ENCODE data around the gene SLC4A3.
"Not testable (repeated sequence)": the region's sequence is repeated elsewhere in the genome, so short reads cannot be mapped to it uniquely, and the experiment has no call there.

The SLC4A3 gene

DNA sequence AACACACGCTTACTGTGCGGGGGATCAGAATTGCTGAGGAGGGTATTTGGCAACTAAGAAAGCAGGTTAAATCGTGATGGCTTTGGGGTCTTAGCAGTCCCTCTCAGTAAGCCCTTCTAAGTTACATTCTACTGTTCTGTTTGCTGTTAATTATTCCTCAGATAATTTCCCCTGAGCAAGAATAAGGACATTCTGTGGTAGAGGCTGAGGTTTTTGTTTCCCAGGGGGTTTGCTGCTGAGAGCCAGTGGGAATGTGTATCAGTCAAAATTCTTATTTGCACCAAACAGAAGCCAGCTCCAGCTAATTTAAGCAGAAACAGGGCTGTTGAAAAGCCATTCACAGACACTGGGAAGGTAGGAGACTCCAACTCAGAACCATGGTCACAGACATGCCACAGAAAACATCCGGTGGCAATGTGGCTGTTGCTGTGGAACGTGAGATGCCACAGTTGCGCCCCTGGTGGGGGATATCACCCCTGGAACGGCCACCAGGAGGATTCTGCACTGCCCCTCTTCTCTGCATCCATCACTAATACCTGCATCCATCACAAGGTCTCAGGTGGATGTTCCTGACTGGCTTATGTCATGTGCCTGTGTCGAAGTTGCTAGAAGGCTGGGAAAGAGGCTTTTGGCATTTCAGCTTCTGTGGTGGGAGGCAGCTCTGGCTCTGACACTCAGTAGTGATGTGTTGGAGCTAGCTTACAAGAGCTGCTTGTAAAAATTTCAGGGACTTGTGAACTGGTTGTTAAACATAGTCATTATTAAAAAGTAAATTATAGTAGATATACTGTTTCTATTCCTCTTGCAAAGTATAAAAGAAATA, 23.2 kb downstream of the SLC4A3 start:
- no peak overlapping the region for H3K9ac ChIP-seq (ENCODE audit: low read length)
- no peaks in the 10 kb centered on the region for H3K9me3 ChIP-seq (ENCODE audit: insufficient read depth, low read length)
- H3K27me3 ChIP-seq (ENCODE audit: low read depth, low read length), result peaks cover 12% of the 10 kb centered on the region
- no peaks in the 10 kb centered on the region for H4K20me1 ChIP-seq (ENCODE audit: insufficient read depth, low read length)
- no peak overlapping the region for H3K27ac ChIP-seq (ENCODE audit: low read length)
- no peak overlapping the region for H3K4me2 ChIP-seq (ENCODE audit: low read length)
- TF ChIP-seq EZH2phosphoT487 (IDR thresholded peaks at IDR 0.05; ENCODE audit: low read depth) (no peak), CTCF (IDR thresholded peaks at IDR 0.05; ENCODE audit: low read depth, low read length) (no peak)
- H3K36me3 ChIP-seq (replicated peaks; ENCODE audit: low read depth, low read length), result no peaks in the 10 kb centered on the region
- H3K4me3 ChIP-seq (ENCODE audit: low read length), result no peak overlapping the region
- H3K79me2 ChIP-seq (ENCODE audit: low read length), result no peaks in the 10 kb centered on the region
- no peak overlapping the region for H2AFZ ChIP-seq (ENCODE audit: low read depth, low read length)
- no peaks in the 10 kb centered on the region for H3K4me1 ChIP-seq (ENCODE audit: low read length)

DNA sequence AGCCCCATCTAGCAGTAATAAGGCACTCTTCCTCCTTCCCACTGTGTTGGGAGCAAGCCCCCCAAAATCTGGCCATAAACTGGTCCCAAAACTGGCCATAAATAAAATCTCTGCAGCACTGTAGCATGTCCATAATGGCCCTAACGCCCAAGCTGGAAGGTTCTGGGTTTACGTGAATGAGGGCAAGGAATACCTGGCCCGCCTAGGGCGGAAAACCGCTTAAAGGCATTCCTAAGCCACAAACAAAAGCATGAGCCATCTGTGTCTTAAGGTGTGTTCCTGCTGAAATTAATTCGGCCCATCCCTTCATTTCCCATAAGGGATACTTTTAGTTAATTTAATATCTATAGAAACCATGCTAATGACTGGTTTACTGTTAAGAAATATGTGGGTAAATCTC, 24.2 kb downstream of the SLC4A3 start:
- H2AFZ ChIP-seq (ENCODE audit: low read depth, low read length), result not testable (repeated sequence)

GRCh38 chr2:219656526-219656925, 29.1 kb downstream of the SLC4A3 start:
- no peaks in the 10 kb centered on the region for H3K36me3 ChIP-seq (replicated peaks; ENCODE audit: low read depth, low read length)
- no peak overlapping the region for H3K4me2 ChIP-seq (ENCODE audit: low read length)
- no peak overlapping the region for H3K9ac ChIP-seq (ENCODE audit: low read length)
- H3K4me3 ChIP-seq (ENCODE audit: low read length), result no peak overlapping the region
- peaks cover 4% of the 10 kb centered on the region for H3K27me3 ChIP-seq (ENCODE audit: low read depth, low read length)
- H3K27ac ChIP-seq (ENCODE audit: low read length), result no peak overlapping the region
- TF ChIP-seq CTCF (IDR thresholded peaks at IDR 0.05; ENCODE audit: low read depth, low read length) (no peak), EZH2phosphoT487 (IDR thresholded peaks at IDR 0.05; ENCODE audit: low read depth) (no peak)
- H2AFZ ChIP-seq (ENCODE audit: low read depth, low read length), result no peak overlapping the region
- H3K79me2 ChIP-seq (ENCODE audit: low read length), result no peaks in the 10 kb centered on the region
- H3K4me1 ChIP-seq (ENCODE audit: low read length), result peaks cover 7% of the 10 kb centered on the region
- no peaks in the 10 kb centered on the region for H4K20me1 ChIP-seq (ENCODE audit: insufficient read depth, low read length)
- no peaks in the 10 kb centered on the region for H3K9me3 ChIP-seq (ENCODE audit: insufficient read depth, low read length)

More for the DNA sequence above, 24.2 kb downstream of the SLC4A3 start:
- H3K36me3 ChIP-seq (replicated peaks; ENCODE audit: low read depth, low read length); H3K9ac ChIP-seq (ENCODE audit: low read length); H3K27ac ChIP-seq (ENCODE audit: low read length); H3K4me3 ChIP-seq (ENCODE audit: low read length); H3K4me2 ChIP-seq (ENCODE audit: low read length); H3K4me1 ChIP-seq (ENCODE audit: low read length); H4K20me1 ChIP-seq (ENCODE audit: insufficient read depth, low read length); H3K9me3 ChIP-seq (ENCODE audit: insufficient read depth, low read length); H3K79me2 ChIP-seq (ENCODE audit: low read length): not testable (repeated sequence)
- peaks cover 12% of the 10 kb centered on the region for H3K27me3 ChIP-seq (ENCODE audit: low read depth, low read length)

GRCh38 chr2:219658196-219658846, 30.9 kb downstream of the SLC4A3 start:
- no peak for TF ChIP-seq EZH2phosphoT487 (IDR thresholded peaks at IDR 0.05; ENCODE audit: low read depth)
- no peak for TF ChIP-seq CTCF (IDR thresholded peaks at IDR 0.05; ENCODE audit: low read depth, low read length)
- Histone ChIP-seq H3K4me2 (ENCODE audit: low read length) (no peak overlapping the region), H3K27me3 (ENCODE audit: low read depth, low read length) (peaks cover 4% of the 10 kb centered on the region), H3K27ac (ENCODE audit: low read length) (no peak overlapping the region), H2AFZ (ENCODE audit: low read depth, low read length) (no peak overlapping the region), H3K9ac (ENCODE audit: low read length) (no peak overlapping the region), H4K20me1 (ENCODE audit: insufficient read depth, low read length) (no peaks in the 10 kb centered on the region), H3K4me3 (ENCODE audit: low read length) (no peak overlapping the region), H3K4me1 (ENCODE audit: low read length) (peaks cover 12% of the 10 kb centered on the region), H3K79me2 (ENCODE audit: low read length) (no peaks in the 10 kb centered on the region), H3K36me3 (replicated peaks; ENCODE audit: low read depth, low read length) (no peaks in the 10 kb centered on the region), H3K9me3 (ENCODE audit: insufficient read depth, low read length) (no peaks in the 10 kb centered on the region)

All from OCI-LY3 (cell line).